GM12878 (cell line): Measurements from ENCODE around the gene HOMER2.

Experiments
- CTCF ChIP-seq, 3 experiments: IDR thresholded peaks in 2 of 3; conservative IDR thresholded peaks in 1 of 3; 2 replicates each; pipeline ENCODE4 v1.5.1; 2011; ENCODE audit warnings: low read depth in 3 of 3, low read length in 3 of 3, mild to moderate bottlenecking in 3 of 3, control low read depth in 2 of 3, moderate library complexity in 2 of 3, inconsistent platforms in 1 of 3, mixed read lengths in 1 of 3; ENCODE audit not compliant: control insufficient read depth in 2 of 3, insufficient read depth in 1 of 3; ENCODE audit errors: extremely low read depth in 1 of 3
- EED ChIP-seq: sonication (generic); IDR thresholded peaks from 2 replicates; pipeline ENCODE4 v1.6.1; 2016; ENCODE audit warnings: antibody characterized with exemption, low read depth
- EZH2 ChIP-seq: IDR thresholded peaks from 2 replicates; pipeline ENCODE4 v1.6.1; 2012; ENCODE audit warnings: low read depth, mild to moderate bottlenecking, control low read depth, inconsistent platforms, low read length, borderline replicate concordance; ENCODE audit not compliant: control insufficient read depth
- POLR2AphosphoS5 ChIP-seq: IDR thresholded peaks from 2 replicates; pipeline ENCODE4 v1.6.1; 2011; ENCODE audit warnings: mild to moderate bottlenecking, low read length, inconsistent platforms
- TF ChIP-seq, protein P1 (sequence below): fragments of 450-650 bp; formaldehyde crosslinking; IDR thresholded peaks from 2 replicates; pipeline ENCODE4 v1.4.0; 2022; ENCODE audit warnings: mild to moderate bottlenecking, moderate library complexity

GRCh38 chr15:82918607-82919230 is 33.8 kb downstream of the HOMER2 start:
- TF ChIP-seq, protein P1, sequence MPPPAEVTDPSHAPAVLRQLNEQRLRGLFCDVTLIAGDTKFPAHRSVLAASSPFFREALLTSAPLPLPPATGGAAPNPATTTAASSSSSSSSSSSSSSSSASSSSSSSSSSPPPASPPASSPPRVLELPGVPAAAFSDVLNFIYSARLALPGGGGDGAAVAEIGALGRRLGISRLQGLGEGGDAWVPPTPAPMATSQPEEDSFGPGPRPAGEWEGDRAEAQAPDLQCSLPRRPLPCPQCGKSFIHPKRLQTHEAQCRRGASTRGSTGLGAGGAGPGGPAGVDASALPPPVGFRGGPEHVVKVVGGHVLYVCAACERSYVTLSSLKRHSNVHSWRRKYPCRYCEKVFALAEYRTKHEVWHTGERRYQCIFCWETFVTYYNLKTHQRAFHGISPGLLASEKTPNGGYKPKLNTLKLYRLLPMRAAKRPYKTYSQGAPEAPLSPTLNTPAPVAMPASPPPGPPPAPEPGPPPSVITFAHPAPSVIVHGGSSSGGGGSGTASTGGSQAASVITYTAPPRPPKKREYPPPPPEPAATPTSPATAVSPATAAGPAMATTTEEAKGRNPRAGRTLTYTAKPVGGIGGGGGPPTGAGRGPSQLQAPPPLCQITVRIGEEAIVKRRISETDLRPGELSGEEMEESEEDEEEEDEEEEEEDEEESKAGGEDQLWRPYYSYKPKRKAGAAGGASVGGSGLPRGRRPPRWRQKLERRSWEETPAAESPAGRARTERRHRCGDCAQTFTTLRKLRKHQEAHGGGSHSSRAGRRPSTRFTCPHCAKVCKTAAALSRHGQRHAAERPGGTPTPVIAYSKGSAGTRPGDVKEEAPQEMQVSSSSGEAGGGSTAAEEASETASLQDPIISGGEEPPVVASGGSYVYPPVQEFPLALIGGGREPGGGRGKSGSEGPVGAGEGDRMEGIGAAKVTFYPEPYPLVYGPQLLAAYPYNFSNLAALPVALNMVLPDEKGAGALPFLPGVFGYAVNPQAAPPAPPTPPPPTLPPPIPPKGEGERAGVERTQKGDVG (CRISPR knock-in tag) = no peak
- TF ChIP-seq CTCF (IDR thresholded peaks at IDR 0.05 in 2 of 3, conservative IDR thresholded peaks at IDR 0.05 in 1 of 3; ENCODE audit: control insufficient read depth in 2 of 3, extremely low read depth in 1 of 3, insufficient read depth in 1 of 3, low read depth in 3 of 3, low read length in 3 of 3) = no peak
- no peak for TF ChIP-seq POLR2AphosphoS5
- no peak for TF ChIP-seq EED
- no peak for TF ChIP-seq EZH2
